CD1c-positive myeloid dendritic cell (primary cell): Measurements from ENCODE around the gene PTPRT.

Experiments used
- DNase-seq: peaks from one replicate; pipeline ENCODE4 v3.0.0-alpha.2; 2016; ENCODE audit errors: extremely low spot score

PTPRT gene

GRCh38 chr20:42191140-42191860 is 998.4 kb downstream of the PTPRT start:
- DNase-seq, result no peak

GRCh38 chr20:42190084-42190483 is 999.6 kb downstream of the PTPRT start:
- no peak for DNase-seq

- DNase-seq, result no peak
These were observed 1003.4 kb downstream of the PTPRT start for GRCh38 chr20:42186337-42186736.

GRCh38 chr20:42183147-42183546 is 1006.6 kb downstream of the PTPRT start:
- no peak for DNase-seq

- no peak for DNase-seq
These were observed 1008.6 kb downstream of the PTPRT start for GRCh38 chr20:42181064-42181463.

- DNase-seq, result no peak
These were observed 1009.9 kb downstream of the PTPRT start for GRCh38 chr20:42179768-42180167.

- DNase-seq, result no peak
These were observed 1016.3 kb downstream of the PTPRT start for GRCh38 chr20:42173440-42173839.

- no peak for DNase-seq
These were observed 1025.4 kb downstream of the PTPRT start for GRCh38 chr20:42164121-42164890.

GRCh38 chr20:42161228-42161829 is 1028.4 kb downstream of the PTPRT start:
- DNase-seq, result no peak

- DNase-seq, result no peak
These were observed 1029.9 kb downstream of the PTPRT start for GRCh38 chr20:42159808-42160207.

GRCh38 chr20:42158272-42158671 is 1031.4 kb downstream of the PTPRT start:
- DNase-seq, result no peak

GRCh38 chr20:42155586-42155985 is 1034.1 kb downstream of the PTPRT start:
- no peak for DNase-seq

- no peak for DNase-seq
These were observed 1037.1 kb downstream of the PTPRT start for GRCh38 chr20:42152575-42152974.

- DNase-seq, result no peak
These were observed 1039.5 kb downstream of the PTPRT start for GRCh38 chr20:42150230-42150629.

GRCh38 chr20:42138729-42139128 is 1051.0 kb downstream of the PTPRT start:
- DNase-seq, result no peak

GRCh38 chr20:42134265-42135098 is 1055.2 kb downstream of the PTPRT start:
- no peak for DNase-seq

GRCh38 chr20:42130810-42131596 is 1058.7 kb downstream of the PTPRT start:
- DNase-seq, result no peak

GRCh38 chr20:42125426-42125825 is 1064.3 kb downstream of the PTPRT start:
- DNase-seq, result no peak

GRCh38 chr20:42123981-42124473 is 1065.7 kb downstream of the PTPRT start:
- no peak for DNase-seq

- no peak for DNase-seq
These were observed 1071.1 kb downstream of the PTPRT start for GRCh38 chr20:42118409-42119125.
